ENCODE measurements around the gene IL1RN.

The IL1RN gene

GRCh38 chr2:113171334-113172075, 44.1 kb downstream of the IL1RN start:
- in situ Hi-C loops (cut with HindIII; ENCODE audit: low sequenced_read_pairs): no loop called here

GRCh38 chr2:113172721-113173541, 45.5 kb downstream of the IL1RN start:
- in situ Hi-C loops (cut with HindIII; ENCODE audit: low sequenced_read_pairs): no loop called here

- in situ Hi-C loops (cut with HindIII; ENCODE audit: low sequenced_read_pairs): no loop called here
Observed at GRCh38 chr2:113173542-113174375, 46.4 kb downstream of the IL1RN start, which contains the start of gene PSD4. PSD4 (plus strand) TSS chr2:113173971; CDS start chr2:113182457, 8,486 bp downstream.

DNA sequence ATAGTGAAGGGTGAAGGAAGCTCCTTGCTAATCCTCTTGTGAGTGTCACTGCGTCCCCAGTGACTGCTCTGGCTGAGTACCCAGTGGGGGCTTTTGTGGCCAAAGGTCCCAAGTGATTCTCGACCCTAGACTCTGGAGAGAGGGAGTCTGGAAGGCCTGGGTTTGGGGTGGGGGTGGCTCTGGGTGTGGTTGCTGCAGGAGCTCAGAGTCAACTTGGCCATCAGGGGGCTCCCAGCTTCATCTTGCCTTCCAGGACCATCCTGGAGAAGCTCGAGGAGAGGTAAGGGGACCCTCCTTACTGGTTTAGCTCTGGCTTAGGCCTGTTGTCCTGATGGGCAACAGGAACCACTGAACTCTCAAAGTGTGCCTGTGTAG, 47.0 kb downstream of the IL1RN start:
- in situ Hi-C loops (cut with HindIII; ENCODE audit: low sequenced_read_pairs): no loop called here

- in situ Hi-C loops (cut with HindIII; ENCODE audit: low sequenced_read_pairs): no loop called here
Observed at GRCh38 chr2:113175042-113175628, 47.7 kb downstream of the IL1RN start.

- in situ Hi-C loops (cut with HindIII; ENCODE audit: low sequenced_read_pairs): no loop called here
Observed at GRCh38 chr2:113175736-113176695, 48.6 kb downstream of the IL1RN start.

DNA sequence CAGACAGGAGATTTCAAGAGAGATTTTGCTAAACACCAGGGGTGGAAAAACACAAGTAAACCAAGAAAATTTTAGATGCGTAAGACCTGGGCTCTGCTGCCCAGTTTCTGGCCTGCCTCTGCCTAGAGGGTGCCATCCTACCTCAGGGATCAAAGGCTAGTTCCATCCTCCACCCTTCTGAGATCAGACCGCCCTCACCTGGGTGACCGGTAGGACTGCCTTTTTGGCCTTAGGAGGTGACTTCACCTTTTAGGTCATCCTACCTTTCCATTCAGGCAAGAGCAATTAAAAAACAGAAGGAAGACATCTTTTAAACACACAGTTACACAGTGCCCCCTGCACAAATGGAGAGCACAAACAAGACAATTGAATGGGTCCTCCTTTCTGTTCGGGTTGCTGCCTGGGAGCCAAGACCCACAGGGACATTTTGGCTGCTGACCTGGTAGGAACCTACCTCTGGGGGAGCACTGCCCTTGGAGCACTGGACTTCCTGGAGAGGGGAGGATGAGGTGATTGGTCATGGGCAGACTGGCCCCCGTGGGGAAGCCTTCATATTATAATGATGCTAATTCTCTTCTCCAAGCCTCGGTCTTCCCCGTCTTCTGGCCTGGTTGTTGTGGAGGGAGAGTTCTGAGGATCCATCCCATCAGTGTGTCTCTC, 49.4 kb downstream of the IL1RN start:
- in situ Hi-C loops (cut with HindIII; ENCODE audit: low sequenced_read_pairs): no loop called here

DNA sequence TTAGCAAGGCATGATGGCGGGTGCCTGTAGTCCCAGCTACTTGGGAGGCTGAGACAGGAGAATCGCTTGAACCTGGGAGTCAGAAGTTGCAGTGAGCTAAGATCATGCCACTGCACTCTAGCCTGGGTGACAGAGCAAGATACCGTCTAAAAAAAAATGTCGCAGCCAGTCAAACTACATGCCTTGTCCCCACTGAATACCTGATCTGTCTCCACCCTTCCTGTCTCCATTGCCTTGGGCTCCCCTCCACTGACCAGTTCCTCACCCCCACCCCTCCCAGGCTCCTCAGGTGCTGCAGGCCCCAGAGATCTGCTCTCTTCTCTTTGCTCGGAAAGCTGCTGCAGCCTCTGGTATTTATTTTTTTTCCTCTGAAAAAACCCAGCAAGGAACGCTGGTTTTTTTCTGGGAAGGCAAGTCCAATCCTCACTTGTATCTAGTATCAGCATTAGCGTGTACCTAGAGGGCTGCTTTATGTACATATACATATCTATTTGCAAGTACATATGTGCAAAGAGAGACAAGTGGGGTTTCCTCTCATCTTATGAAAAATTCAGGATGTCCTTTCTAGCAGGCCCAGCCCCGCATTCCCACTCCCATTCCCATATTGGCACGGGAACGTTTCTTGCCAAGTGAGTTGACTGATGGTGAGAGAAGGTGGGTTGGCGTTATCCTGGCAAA, 50.8 kb downstream of the IL1RN start:
- in situ Hi-C loops (cut with HindIII; ENCODE audit: low sequenced_read_pairs): no loop called here

DNA sequence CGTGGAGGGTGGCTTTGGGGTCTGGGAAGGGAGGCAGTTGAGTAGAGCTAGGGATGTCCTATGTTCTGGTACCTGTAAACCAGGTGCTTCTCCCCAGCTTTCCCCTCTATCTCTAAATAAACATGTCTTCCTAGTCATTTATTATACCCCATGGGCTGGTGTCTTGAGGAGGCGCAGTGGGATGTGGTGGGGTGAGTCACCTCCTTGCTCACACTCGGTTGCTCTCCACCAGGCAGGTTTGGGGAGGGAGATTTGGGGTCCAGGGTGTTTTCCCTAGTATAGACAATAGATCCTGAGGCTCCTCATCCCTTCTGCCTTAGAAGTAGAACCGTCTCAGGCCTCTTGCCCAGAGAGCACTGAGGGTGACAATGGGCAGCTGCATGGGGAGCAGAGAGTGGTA, 51.5 kb downstream of the IL1RN start:
- in situ Hi-C loops (cut with HindIII; ENCODE audit: low sequenced_read_pairs): no loop called here

DNA sequence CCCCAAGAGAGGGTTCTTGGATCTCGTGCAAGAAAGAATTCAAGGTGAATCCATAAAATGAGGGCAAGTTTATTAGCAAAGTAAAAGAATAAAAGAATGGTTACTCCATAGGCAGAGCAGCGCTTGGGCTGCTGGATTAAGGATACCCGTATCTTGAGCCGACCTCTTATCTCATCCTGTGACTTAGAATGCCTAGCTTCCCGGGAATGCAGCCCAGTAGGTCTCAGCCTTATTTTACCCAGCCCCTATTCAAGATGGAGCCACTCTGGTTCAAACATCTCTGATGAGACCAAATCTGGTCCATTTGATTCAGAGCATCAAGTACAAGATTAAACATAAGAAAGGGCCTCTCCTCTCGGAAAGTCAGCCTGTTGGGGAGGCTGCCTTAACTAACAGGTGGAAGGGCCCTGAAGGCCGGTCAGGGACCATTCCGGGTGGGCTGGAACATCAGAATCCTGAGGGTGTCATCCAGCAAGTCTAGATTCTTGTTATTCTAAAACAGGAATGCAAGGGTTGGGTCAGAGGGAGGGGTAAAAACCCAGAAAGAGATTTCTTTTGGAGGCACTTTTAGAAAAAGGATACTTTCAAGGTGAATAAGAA, 52.1 kb downstream of the IL1RN start:
- in situ Hi-C loops (cut with HindIII; ENCODE audit: low sequenced_read_pairs): no loop called here

DNA sequence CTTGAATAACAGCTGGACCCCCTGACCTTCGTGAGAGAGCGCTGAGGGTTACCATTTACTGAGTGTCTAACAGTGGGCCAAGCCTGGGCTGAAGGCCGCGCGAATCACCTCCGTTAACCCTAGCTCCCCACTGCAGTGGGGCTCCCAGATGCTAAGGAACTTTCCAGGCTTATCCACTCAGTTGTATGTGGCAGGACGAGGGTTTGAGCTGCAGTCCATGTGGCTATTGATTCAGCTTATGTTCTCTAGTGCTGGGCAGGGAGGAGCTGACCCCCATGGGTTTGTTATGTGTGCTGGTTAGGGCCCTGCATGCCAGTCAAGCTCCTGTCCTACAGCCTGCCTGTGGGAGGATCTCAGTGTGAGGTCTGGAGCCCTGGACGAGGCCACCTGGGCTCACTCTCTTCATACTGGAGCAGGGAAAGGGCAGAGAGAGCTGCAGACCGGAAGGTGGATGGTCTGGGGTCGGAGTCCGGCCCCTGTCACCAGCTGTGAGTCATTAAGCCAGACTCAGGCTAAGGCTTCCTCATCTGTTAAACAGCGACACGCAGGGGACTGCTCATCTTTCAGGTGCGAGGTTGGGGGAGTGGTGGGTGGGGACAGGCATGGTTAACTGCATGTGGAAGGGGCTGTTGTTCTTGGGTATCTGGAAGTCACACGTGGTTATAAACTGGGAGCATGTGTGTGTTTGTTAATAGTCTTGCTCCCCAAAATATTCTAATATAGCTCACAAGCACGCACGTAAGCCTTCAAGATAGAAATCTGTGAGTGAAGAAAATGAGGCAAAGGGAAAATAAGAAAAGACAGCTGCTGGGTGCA, 52.9 kb downstream of the IL1RN start:
- in situ Hi-C loops (cut with HindIII; ENCODE audit: low sequenced_read_pairs): no loop called here

GRCh38 chr2:113181258-113182051, 54.1 kb downstream of the IL1RN start:
- in situ Hi-C loops (cut with HindIII; ENCODE audit: low sequenced_read_pairs): no loop called here

- in situ Hi-C loops (cut with HindIII; ENCODE audit: low sequenced_read_pairs): no loop called here
Observed at GRCh38 chr2:113182471-113183260, 55.3 kb downstream of the IL1RN start.

DNA sequence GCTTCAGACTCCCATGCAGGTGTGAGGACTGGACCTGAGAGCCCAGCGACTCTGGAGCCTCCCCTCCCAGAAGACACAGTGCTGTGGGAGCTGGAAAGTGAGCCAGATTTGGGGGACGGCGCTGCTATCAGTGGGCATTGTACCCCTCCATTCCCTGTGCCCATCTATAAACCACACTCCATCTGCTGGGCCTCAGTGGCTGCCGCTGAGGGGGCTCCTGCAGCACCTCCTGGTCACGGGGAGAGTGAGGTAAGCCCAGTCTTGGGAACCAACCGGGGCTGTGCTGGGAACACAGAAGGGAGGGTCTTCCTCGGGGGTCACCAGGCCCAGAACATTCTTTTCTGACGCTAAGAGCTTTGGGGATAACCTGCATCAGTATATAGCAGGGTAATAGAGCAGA, 55.9 kb downstream of the IL1RN start:
- in situ Hi-C loops (cut with HindIII; ENCODE audit: low sequenced_read_pairs): no loop called here

All from DLD1 (cell line).